T-helper 17 cell (primary cell): ENCODE data around the gene C19orf33. TPM values are rescaled to one million over a fixed set of nuclear protein-coding genes. Genes with fewer than 3 reads are reported as not detected.
A peak's percentile ranks its signal among the peaks of the same experiment; 100 is the strongest.
"Not testable (repeated sequence)": the region's sequence is repeated elsewhere in the genome, so short reads cannot be mapped to it uniquely, and the experiment has no call there.

Source experiments
- ATAC-seq: fragments of 150-1000 bp; cut with Tn5 transposase; 2 replicates; pipeline ENCODE4 v1.10.0; 2021; ENCODE audit warnings: mild to moderate bottlenecking, moderate library complexity
- DNase-seq, 3 donors: peaks; one replicate each; pipeline versions ENCODE4 v3.0.0 to v3.0.0-alpha.2; 2020 to 2021
- H3K9me3 ChIP-seq: one replicate; pipeline ENCODE4 v1.7.0; 2013; ENCODE audit warnings: low read length, mild to moderate bottlenecking; ENCODE audit not compliant: control insufficient read depth, poor library complexity, severe bottlenecking
- H3K27ac Mint-ChIP-seq: one replicate; pipeline ENCODE4 v1.8.0; 2022; ENCODE audit warnings: mild to moderate bottlenecking, moderate library complexity, mixed read lengths
- H3K27me3 Mint-ChIP-seq: one replicate; pipeline ENCODE4 v1.8.0; 2022; ENCODE audit warnings: mixed read lengths
- H3K36me3 Mint-ChIP-seq: one replicate; pipeline ENCODE4 v1.8.0; 2022; ENCODE audit warnings: low read depth, mixed read lengths
- H3K4me1 Mint-ChIP-seq: one replicate; pipeline ENCODE4 v1.8.0; 2022; ENCODE audit warnings: mild to moderate bottlenecking, mixed read lengths
- H3K4me3 Mint-ChIP-seq: one replicate; pipeline ENCODE4 v1.8.0; 2022; ENCODE audit warnings: mild to moderate bottlenecking, moderate library complexity, mixed read lengths
- total RNA-seq, 4 donors: library from RNA in 2 of 4; stranded (reverse) in 2 of 4; gene quantifications; one replicate each; pipeline ENCODE4 v1.2.3 and lab custom pipeline; 2022 to 2026

The C19orf33 gene
- total RNA-seq, 2 donors from 2014 or later, result 0.94 to 11.8 TPM

DNA sequence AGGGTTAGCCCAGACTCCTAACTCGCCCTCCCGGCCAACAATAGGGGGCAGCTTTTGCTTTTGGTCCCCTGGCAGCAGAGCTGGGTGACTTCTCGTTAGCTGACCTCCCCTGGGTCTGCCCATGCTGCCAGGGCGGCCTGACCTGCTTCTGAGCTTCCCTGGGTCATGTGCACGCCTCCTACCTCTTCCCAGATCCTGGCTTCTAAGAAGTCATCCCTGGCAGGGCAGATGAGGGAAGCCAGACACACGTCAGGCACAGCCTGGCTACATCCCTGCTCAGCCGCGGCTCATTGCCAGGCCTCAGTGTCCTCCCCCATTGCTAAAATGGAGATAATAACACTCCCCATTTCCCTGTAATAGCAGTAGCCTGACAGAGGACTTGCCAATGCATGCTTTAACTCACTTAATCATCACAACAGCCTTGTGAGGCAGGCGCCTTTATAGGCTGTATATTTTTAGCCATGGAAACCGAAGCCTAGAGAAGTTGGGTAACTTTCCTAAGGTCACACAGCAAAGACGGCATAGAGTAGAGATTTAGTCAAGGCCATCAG is 17.7 kb downstream of the C19orf33 start:
- H3K27me3 Mint-ChIP-seq, result no peaks in the 10 kb centered on the region
- ATAC-seq (no peak), DNase-seq (no peak)
- peaks cover 3% of the 10 kb centered on the region for H3K36me3 Mint-ChIP-seq
- H3K4me3 Mint-ChIP-seq, result peak overlapping the region; percentile 92
- peaks cover 42% of the 10 kb centered on the region for H3K4me1 Mint-ChIP-seq
- peak overlapping the region; percentile 89 for H3K27ac Mint-ChIP-seq
- H3K9me3 ChIP-seq, result no peaks in the 10 kb centered on the region

DNA sequence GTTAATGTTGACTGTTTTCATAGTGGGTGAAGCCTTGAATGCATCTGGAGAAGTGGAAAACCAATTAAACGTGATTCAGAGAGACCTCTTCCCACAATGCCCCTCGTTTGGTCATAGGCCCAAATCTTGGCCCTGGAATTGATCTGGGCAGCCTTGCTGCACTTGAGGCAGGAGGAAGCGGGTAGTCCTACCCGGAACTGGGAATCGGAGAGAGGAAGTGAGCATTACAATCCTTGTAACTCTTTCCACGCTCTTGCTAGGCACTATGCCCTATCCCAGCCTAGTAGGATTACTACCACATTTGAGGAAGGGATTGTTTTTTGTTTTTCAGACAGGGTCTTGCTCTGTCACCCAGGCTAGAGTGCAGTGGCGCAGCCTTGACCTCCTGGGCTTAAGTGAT is 19.2 kb downstream of the C19orf33 start:
- ATAC-seq (no peak), DNase-seq (no peak)
- H3K9me3 ChIP-seq, result no peaks in the 10 kb centered on the region
- Mint-ChIP-seq H3K36me3 (peaks cover 9% of the 10 kb centered on the region), H3K4me3 (no peak overlapping the region), H3K27me3 (no peaks in the 10 kb centered on the region), H3K4me1 (peaks cover 35% of the 10 kb centered on the region), H3K27ac (peak overlapping the region; percentile 3)

GRCh38 chr19:38324431-38324830 is 20.4 kb downstream of the C19orf33 start:
- DNase-seq (no peak), ATAC-seq (no peak)
- H3K4me3 Mint-ChIP-seq, result no peak overlapping the region
- H3K27ac Mint-ChIP-seq, result no peak overlapping the region
- no peaks in the 10 kb centered on the region for H3K27me3 Mint-ChIP-seq
- peaks cover 30% of the 10 kb centered on the region for H3K4me1 Mint-ChIP-seq
- H3K9me3 ChIP-seq, result no peaks in the 10 kb centered on the region
- H3K36me3 Mint-ChIP-seq, result peaks cover 9% of the 10 kb centered on the region

DNA sequence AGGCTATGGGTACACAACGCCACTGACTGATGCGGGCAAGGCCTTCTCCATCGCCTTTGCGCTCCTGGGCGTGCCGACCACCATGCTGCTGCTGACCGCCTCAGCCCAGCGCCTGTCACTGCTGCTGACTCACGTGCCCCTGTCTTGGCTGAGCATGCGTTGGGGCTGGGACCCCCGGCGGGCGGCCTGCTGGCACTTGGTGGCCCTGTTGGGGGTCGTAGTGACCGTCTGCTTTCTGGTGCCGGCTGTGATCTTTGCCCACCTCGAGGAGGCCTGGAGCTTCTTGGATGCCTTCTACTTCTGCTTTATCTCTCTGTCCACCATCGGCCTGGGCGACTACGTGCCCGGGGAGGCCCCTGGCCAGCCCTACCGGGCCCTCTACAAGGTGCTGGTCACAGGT is 22.5 kb downstream of the C19orf33 start:
- H3K4me3 Mint-ChIP-seq, result no peak overlapping the region
- H3K36me3 Mint-ChIP-seq, result peaks cover 9% of the 10 kb centered on the region
- no peak for DNase-seq
- peaks cover 18% of the 10 kb centered on the region for H3K4me1 Mint-ChIP-seq
- no peaks in the 10 kb centered on the region for H3K9me3 ChIP-seq
- peak overlapping the region; percentile 51 for H3K27ac Mint-ChIP-seq
- no peak for ATAC-seq
- H3K27me3 Mint-ChIP-seq, result no peaks in the 10 kb centered on the region

GRCh38 chr19:38329651-38330050 is 25.6 kb downstream of the C19orf33 start:
- H3K27me3 Mint-ChIP-seq, result no peaks in the 10 kb centered on the region
- ATAC-seq (no peak), DNase-seq (no peak)
- H3K36me3 Mint-ChIP-seq, result peaks cover 9% of the 10 kb centered on the region
- no peak overlapping the region for H3K4me3 Mint-ChIP-seq
- peaks cover 4% of the 10 kb centered on the region for H3K4me1 Mint-ChIP-seq
- no peak overlapping the region for H3K27ac Mint-ChIP-seq
- H3K9me3 ChIP-seq, result no peaks in the 10 kb centered on the region

GRCh38 chr19:38331728-38332127 is 27.7 kb downstream of the C19orf33 start:
- Mint-ChIP-seq H3K36me3 (peaks cover 6% of the 10 kb centered on the region), H3K27me3 (no peaks in the 10 kb centered on the region), H3K27ac (no peak overlapping the region), H3K4me3 (no peak overlapping the region), H3K4me1 (peaks cover 15% of the 10 kb centered on the region)
- H3K9me3 ChIP-seq, result no peaks in the 10 kb centered on the region
- DNase-seq (no peak), ATAC-seq (no peak)

DNA sequence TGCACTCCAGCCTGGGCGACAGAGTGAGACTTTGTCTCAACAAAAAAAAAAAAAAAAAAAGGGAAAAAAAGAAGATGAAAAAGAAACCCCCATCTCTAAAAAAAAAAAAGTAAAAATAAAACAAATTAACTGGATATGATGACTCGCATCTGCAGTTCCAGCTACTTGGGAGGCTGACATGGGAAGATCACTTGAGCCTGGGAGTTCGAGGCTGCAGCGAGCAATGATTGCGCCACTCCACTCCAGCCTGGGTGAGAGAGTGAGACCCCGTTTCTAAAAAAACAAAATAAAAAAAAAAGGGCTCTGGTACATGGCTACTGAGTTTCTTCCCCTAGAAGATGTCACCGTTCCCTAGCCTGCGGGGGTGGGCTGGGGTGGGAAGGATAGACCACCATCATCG is 29.2 kb downstream of the C19orf33 start:
- H3K36me3 Mint-ChIP-seq, result no peaks in the 10 kb centered on the region
- H3K9me3 ChIP-seq, result no peaks in the 10 kb centered on the region
- no peak overlapping the region for H3K27ac Mint-ChIP-seq
- peaks cover 17% of the 10 kb centered on the region for H3K4me1 Mint-ChIP-seq
- ATAC-seq, result no peak
- no peak overlapping the region for H3K4me3 Mint-ChIP-seq
- H3K27me3 Mint-ChIP-seq, result no peaks in the 10 kb centered on the region
- DNase-seq, result no peak

- H3K9me3 ChIP-seq, result no peaks in the 10 kb centered on the region
- peak; percentile 74 for ATAC-seq
- H3K27me3 Mint-ChIP-seq, result no peaks in the 10 kb centered on the region
- H3K4me1 Mint-ChIP-seq, result peaks cover 21% of the 10 kb centered on the region
- peak overlapping the region; percentile 95 for H3K27ac Mint-ChIP-seq
- peak overlapping the region; percentile 99 for H3K4me3 Mint-ChIP-seq
- H3K36me3 Mint-ChIP-seq, result peaks cover 3% of the 10 kb centered on the region
- peak; percentile 86 to 92 (median 87) for DNase-seq
Measured at GRCh38 chr19:38335949-38336637, 32.0 kb downstream of the C19orf33 start.

DNA sequence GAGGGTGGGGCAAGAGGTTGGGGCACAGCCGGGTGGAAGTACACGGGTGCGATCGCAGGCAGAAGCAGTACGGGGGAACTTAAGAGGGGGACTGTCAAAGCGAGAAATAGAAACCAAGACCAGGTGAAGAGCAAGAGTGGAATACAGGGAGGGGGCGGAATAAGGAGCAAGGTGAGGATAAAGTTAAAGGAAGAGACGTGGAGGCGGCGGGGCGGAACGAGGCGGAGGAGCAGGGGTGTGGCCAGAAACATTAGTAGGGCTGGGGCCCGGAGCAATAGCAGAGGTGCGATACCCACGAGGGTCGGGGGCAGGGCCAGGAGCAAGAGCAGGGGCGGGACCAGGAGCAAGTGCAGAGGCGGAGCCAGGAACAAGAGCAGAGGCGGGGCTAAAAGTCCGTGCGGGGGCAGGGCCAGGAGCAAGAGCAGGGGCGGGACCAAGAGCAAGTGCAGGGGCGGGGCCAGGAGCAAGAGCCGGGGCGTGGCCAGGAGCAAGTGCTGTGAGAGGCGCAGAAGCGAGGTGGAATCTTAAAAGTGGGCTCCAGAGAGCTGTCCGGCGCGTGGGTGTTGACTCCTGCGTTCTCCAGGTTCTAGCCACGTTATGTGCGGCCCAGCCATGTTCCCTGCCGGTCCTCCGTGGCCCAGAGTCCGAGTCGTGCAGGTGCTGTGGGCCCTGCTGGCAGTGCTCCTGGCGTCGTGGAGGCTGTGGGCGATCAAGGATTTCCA is 32.7 kb downstream of the C19orf33 start:
- H3K4me1 Mint-ChIP-seq, result peaks cover 23% of the 10 kb centered on the region
- peak overlapping the region; percentile 99 for H3K4me3 Mint-ChIP-seq
- DNase-seq (peak; percentile 91 to 94 (median 91)), ATAC-seq (peak; percentile 73)
- peaks cover 6% of the 10 kb centered on the region for H3K36me3 Mint-ChIP-seq
- H3K9me3 ChIP-seq, result no peaks in the 10 kb centered on the region
- H3K27ac Mint-ChIP-seq, result peak overlapping the region; percentile 95
- no peaks in the 10 kb centered on the region for H3K27me3 Mint-ChIP-seq

DNA sequence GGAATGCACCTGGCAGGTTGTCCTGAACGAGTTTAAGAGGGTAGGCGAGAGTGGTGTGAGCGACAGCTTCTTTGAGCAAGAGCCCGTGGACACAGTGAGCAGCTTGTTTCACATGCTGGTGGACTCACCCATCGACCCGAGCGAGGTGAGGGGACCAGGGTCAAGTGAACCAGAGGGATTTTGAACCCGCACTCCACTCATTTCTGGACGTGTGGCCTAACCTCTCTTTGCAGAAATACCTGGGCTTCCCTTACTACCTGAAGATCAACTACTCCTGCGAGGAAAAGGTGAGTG is 33.3 kb downstream of the C19orf33 start:
- Mint-ChIP-seq H3K4me3 (peak overlapping the region; percentile 99), H3K4me1 (peaks cover 23% of the 10 kb centered on the region), H3K36me3 (peaks cover 6% of the 10 kb centered on the region), H3K27me3 (no peaks in the 10 kb centered on the region), H3K27ac (peak overlapping the region; percentile 95)
- H3K9me3 ChIP-seq, result no peaks in the 10 kb centered on the region
- no peak for DNase-seq
- ATAC-seq, result no peak

GRCh38 chr19:38339011-38339410 is 35.0 kb downstream of the C19orf33 start:
- not testable (repeated sequence) for H3K36me3 Mint-ChIP-seq, DNase-seq, H3K4me3 Mint-ChIP-seq, H3K9me3 ChIP-seq, H3K27me3 Mint-ChIP-seq, ATAC-seq, H3K27ac Mint-ChIP-seq
- peaks cover 24% of the 10 kb centered on the region for H3K4me1 Mint-ChIP-seq

GRCh38 chr19:38340927-38341326 is 36.9 kb downstream of the C19orf33 start:
- H3K4me3 Mint-ChIP-seq, result no peak overlapping the region
- DNase-seq (no peak), ATAC-seq (no peak)
- no peaks in the 10 kb centered on the region for H3K9me3 ChIP-seq
- peaks cover 23% of the 10 kb centered on the region for H3K4me1 Mint-ChIP-seq
- H3K36me3 Mint-ChIP-seq, result peaks cover 9% of the 10 kb centered on the region
- H3K27ac Mint-ChIP-seq, result no peak overlapping the region
- no peaks in the 10 kb centered on the region for H3K27me3 Mint-ChIP-seq

- peaks cover 5% of the 10 kb centered on the region for H3K4me1 Mint-ChIP-seq
- H3K36me3 Mint-ChIP-seq, result peaks cover 3% of the 10 kb centered on the region
- no peaks in the 10 kb centered on the region for H3K9me3 ChIP-seq
- no peaks in the 10 kb centered on the region for H3K27me3 Mint-ChIP-seq
- ATAC-seq (no peak), DNase-seq (no peak)
- no peak overlapping the region for H3K27ac Mint-ChIP-seq
- H3K4me3 Mint-ChIP-seq, result no peak overlapping the region
Measured at GRCh38 chr19:38346837-38347236, 42.8 kb downstream of the C19orf33 start.

DNA sequence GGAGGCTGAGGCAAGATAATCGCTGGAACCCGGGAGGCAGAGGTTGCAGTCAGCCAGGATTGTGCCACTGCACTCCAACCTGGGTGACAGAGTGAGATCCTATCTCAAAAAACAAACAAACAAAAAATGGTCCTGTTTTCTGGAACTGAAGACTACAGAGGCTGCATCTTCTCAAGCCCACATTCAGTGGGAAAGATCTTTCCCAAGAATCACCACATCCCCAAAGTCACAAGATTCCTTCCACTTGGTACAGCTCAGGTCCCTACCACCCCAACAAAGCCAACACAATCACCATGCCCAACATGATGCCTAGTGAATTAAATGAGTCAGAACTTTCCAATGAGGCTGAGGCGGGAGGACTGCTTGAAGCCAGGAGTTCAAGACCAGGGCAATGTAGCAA is 46.8 kb downstream of the C19orf33 start:
- DNase-seq, result no peak
- peaks cover 5% of the 10 kb centered on the region for H3K27me3 Mint-ChIP-seq
- H3K27ac Mint-ChIP-seq, result no peak overlapping the region
- peaks cover 3% of the 10 kb centered on the region for H3K4me1 Mint-ChIP-seq
- no peaks in the 10 kb centered on the region for H3K9me3 ChIP-seq
- no peak overlapping the region for H3K4me3 Mint-ChIP-seq
- no peak for ATAC-seq
- H3K36me3 Mint-ChIP-seq, result peaks cover 2% of the 10 kb centered on the region
